ENCODE data around the gene IGSF21. TPM values are rescaled to one million over a fixed set of nuclear protein-coding genes. Genes with fewer than 3 reads are reported as not detected.

Gene IGSF21
- total and polyA plus RNA-seq, 2 of the 8 experiments (the other 6 are each of a cell fraction or from before 2014, with no cell fraction given): 22.5 to 28.5 TPM

- Histone ChIP-seq H3K4me3 (ENCODE audit: extremely low read depth in 1 of 4, insufficient read depth in 2 of 4, low read depth in 3 of 4, low read length in 4 of 4) (no peak overlapping the region), H2BK20ac (ENCODE audit: low read length) (no peak overlapping the region), H2BK15ac (ENCODE audit: low read length) (no peak overlapping the region), H3K9ac (replicated peaks in 1 of 4; ENCODE audit: extremely low read depth in 1 of 4, low read depth in 3 of 4, low read length in 3 of 4) (no peak overlapping the region), H4K8ac (ENCODE audit: extremely low read depth, insufficient read depth, low read length) (peak overlapping the region; percentile 41; the same call in 1 of the 2 replicates), H3K23ac (ENCODE audit: insufficient read length) (no peak overlapping the region), H3K14ac (ENCODE audit: insufficient read length) (no peak overlapping the region), H3K56ac (replicated peaks; ENCODE audit: insufficient read length, low read depth, low read length) (no peak overlapping the region), H3K4me2 (ENCODE audit: insufficient read depth in 1 of 2, low read depth in 2 of 2, low read length in 2 of 2) (no peak overlapping the region), H3K36me3 (ENCODE audit: control insufficient read depth in 2 of 4, insufficient read depth in 4 of 4, low read length in 3 of 4) (no peaks in the 10 kb centered on the region), H3K27me3 (replicated peaks in 1 of 4; ENCODE audit: control insufficient read depth in 3 of 4, extremely low read depth in 1 of 4, insufficient read depth in 3 of 4, low read length in 3 of 4) (no peaks in the 10 kb centered on the region), H2BK120ac (replicated peaks; ENCODE audit: low read depth, low read length) (no peak overlapping the region), H3K79me1 (ENCODE audit: low read depth, low read length) (peaks cover 3% of the 10 kb centered on the region; the same call in 1 of the 2 replicates), H3K18ac (ENCODE audit: extremely low read depth, low read length) (no peak overlapping the region), H2AK5ac (ENCODE audit: low read depth, low read length) (0 out of 2 replicates have a peak overlapping the region, but pooled peaks have one; percentile 45), H3K4ac (replicated peaks; ENCODE audit: insufficient read length, low read depth, low read length) (no peak overlapping the region), H3K9me3 (ENCODE audit: insufficient read depth in 2 of 2, low read depth in 1 of 2, low read length in 1 of 2) (0 out of 4 replicates have a peak, but pooled peaks cover 0 to 3% of the 10 kb centered on the region in 2 experiments), H2BK12ac (ENCODE audit: low read depth, low read length) (no peak overlapping the region), H2AFZ (ENCODE audit: low read length) (no peak overlapping the region), H2BK5ac (ENCODE audit: low read depth, low read length) (no peak overlapping the region), H3K23me2 (ENCODE audit: low read depth, low read length) (no peaks in the 10 kb centered on the region), H3K27ac (ENCODE audit: low read depth, low read length) (no peak overlapping the region), H4K5ac (ENCODE audit: insufficient read length, low read depth, low read length) (no peak overlapping the region), H4K20me1 (replicated peaks in 1 of 2; ENCODE audit: control insufficient read depth in 1 of 2, insufficient read depth in 2 of 2, low read length in 2 of 2) (no peaks in the 10 kb centered on the region), H3K4me1 (replicated peaks in 1 of 4; ENCODE audit: control insufficient read depth in 3 of 4, insufficient read depth in 4 of 4, low read length in 3 of 4) (peaks cover 0 to 12% (median 3%) of the 10 kb centered on the region in 4 experiments; a peak in 5 of 7 replicates), H4K91ac (replicated peaks; ENCODE audit: insufficient read length, low read length) (no peak overlapping the region), H3K79me2 (ENCODE audit: control insufficient read depth in 1 of 2, insufficient read depth in 2 of 2, low read length in 2 of 2) (no peaks in the 10 kb centered on the region)
- FAIRE-seq (no peak), DNase-seq (ENCODE audit: low read depth in 1 of 2, low spot score in 2 of 2) (no peak)
- 89% methylated on average over 5 of the region's 7 CpGs; no CpG with 5 or more reads in 1 of the 2 experiments for WGBS, 2 experiments (ENCODE audit: extremely low coverage in 1 of 2, insufficient coverage in 1 of 2, insufficient read length in 1 of 2, insufficient replicate concordance in 2 of 2, low coverage in 1 of 2, low lambda C conversion rate in 2 of 2, missing lambda C conversion rate in 1 of 2)
- POLR2A ChIA-PET (ENCODE audit: partially characterized antibody): no interaction called here
- CTCF ChIA-PET (ENCODE audit: partially characterized antibody): interaction anchor here (0.8 to 2.7 kb wide), 6 partner anchors 9 to 267 kb away, joined by 3 to 14 read pairs (median 4); no protein-coding TSS in a partner anchor
- no peak for TF ChIP-seq CREB1 (IDR thresholded peaks at IDR 0.05)
- TF ChIP-seq CTCF (IDR thresholded peaks at IDR 0.05; ENCODE audit: control extremely low read depth in 1 of 3, insufficient read depth in 1 of 3, low read depth in 1 of 3, low read length in 3 of 3): no peak
- no peak for TF ChIP-seq GTF2F1 (IDR thresholded peaks at IDR 0.05; ENCODE audit: borderline replicate concordance, low read depth, low read length)
Observed at GRCh38 chr1:18190598-18190997, 83.0 kb downstream of the IGSF21 start.
